ENCODE measurements around the gene LGMN. TPM values are rescaled to one million over a fixed set of nuclear protein-coding genes. Genes with fewer than 3 reads are reported as not detected.

Gene LGMN
- total and polyA plus RNA-seq, 9 of the 15 experiments (the other 6 are each of a cell fraction or from before 2014, with no cell fraction given): 0.05 to 1.4 (median 0.43) TPM; not detected in 2

DNA sequence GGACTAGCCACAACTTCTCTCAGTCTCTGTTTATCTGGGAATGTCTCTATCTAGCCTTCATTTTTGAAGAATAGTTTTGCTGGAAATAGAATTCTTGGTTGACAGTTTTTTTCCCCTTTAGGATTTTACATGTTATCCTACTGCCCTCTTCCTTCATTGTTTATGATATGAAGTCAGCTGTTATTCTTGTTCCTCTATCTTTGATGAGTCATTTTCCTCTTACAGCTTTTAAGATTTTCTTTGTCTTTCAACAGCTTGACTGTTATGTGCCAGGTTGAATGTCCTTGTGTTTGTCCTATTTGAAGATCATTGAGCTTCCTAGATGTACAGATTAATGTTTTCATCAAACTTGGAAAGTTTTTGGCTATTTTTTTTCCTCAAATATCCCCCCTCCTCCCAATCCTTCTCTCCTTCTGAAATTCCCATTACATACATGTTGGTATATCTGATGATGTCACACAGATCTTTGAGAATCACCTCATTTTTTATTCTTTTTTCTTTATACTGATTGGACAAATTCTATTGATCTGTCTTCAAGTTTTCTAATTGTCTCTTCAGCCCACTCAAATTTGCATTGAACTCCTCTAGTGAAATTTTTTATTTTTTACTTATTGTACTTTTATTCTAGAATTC is 41.1 kb upstream of the LGMN start (continued):
- TF ChIP-seq TRIM24 (IDR thresholded peaks at IDR 0.05) (peak; percentile 98 to 99), NELFE (IDR thresholded peaks at IDR 0.05; ENCODE audit: insufficient read depth, insufficient read length) (no peak), MEF2A (IDR thresholded peaks at IDR 0.05; ENCODE audit: control insufficient read depth, low read depth, low read length) (peak; percentile 68; the same call in 1 of the 2 replicates), XRCC3 (IDR thresholded peaks at IDR 0.05) (peak; percentile 49; the same call in 1 of the 2 replicates), FOXK2 (conservative IDR thresholded peaks at IDR 0.05 in 1 of 2, IDR thresholded peaks at IDR 0.05 in 1 of 2; ENCODE audit: low read depth in 2 of 2) (0 out of 4 replicates have a peak, but pooled peaks of 1 of the 2 experiments have one; percentile 31), CBX3 (IDR thresholded peaks at IDR 0.05; ENCODE audit: borderline replicate concordance in 1 of 2, low read length in 2 of 2) (peak in 1 of 2 experiments; percentile 94; a peak in 2 of 3 replicates), TAL1 (IDR thresholded peaks at IDR 0.05) (0 out of 2 replicates have a peak, but pooled peaks have one; percentile 10), JUN (IDR thresholded peaks at IDR 0.05; ENCODE audit: borderline replicate concordance, low read depth, low read length) (peak; percentile 87; the same call in 1 of the 2 replicates), JUN (CRISPR knock-in tag; IDR thresholded peaks at IDR 0.05; ENCODE audit: borderline replicate concordance) (no peak), TOE1 (IDR thresholded peaks at IDR 0.05; ENCODE audit: borderline replicate concordance) (no peak), TOE1 (CRISPR knock-in tag; IDR thresholded peaks at IDR 0.05; ENCODE audit: borderline replicate concordance, low read depth) (no peak), SNIP1 (IDR thresholded peaks at IDR 0.05; ENCODE audit: low read depth) (no peak), MAFG (tag; conservative IDR thresholded peaks at IDR 0.05) (peak; percentile 65), NFIX (CRISPR knock-in tag; IDR thresholded peaks at IDR 0.05; ENCODE audit: low read depth) (no peak), SIX5 (IDR thresholded peaks at IDR 0.05; ENCODE audit: borderline replicate concordance in 1 of 2, insufficient read depth in 1 of 2, low read depth in 1 of 2, low read length in 2 of 2) (no peak), ARID1B (IDR thresholded peaks at IDR 0.05) (peak; percentile 46), CBX5 (IDR thresholded peaks at IDR 0.05; ENCODE audit: borderline replicate concordance, low read depth) (peak; percentile 87), NFE2 (IDR thresholded peaks at IDR 0.05; ENCODE audit: low read depth) (peak; percentile 81), CBX1 (IDR thresholded peaks at IDR 0.05; ENCODE audit: low read depth) (0 out of 2 replicates have a peak, but pooled peaks have one; percentile 33)
- TF ChIP-seq, protein P1, sequence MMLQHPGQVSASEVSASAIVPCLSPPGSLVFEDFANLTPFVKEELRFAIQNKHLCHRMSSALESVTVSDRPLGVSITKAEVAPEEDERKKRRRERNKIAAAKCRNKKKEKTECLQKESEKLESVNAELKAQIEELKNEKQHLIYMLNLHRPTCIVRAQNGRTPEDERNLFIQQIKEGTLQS (IDR thresholded peaks at IDR 0.05): peak; percentile 93
- TF ChIP-seq, protein P1 (CRISPR knock-in tag; conservative IDR thresholded peaks at IDR 0.05): no peak
- TF ChIP-seq, protein P2, sequence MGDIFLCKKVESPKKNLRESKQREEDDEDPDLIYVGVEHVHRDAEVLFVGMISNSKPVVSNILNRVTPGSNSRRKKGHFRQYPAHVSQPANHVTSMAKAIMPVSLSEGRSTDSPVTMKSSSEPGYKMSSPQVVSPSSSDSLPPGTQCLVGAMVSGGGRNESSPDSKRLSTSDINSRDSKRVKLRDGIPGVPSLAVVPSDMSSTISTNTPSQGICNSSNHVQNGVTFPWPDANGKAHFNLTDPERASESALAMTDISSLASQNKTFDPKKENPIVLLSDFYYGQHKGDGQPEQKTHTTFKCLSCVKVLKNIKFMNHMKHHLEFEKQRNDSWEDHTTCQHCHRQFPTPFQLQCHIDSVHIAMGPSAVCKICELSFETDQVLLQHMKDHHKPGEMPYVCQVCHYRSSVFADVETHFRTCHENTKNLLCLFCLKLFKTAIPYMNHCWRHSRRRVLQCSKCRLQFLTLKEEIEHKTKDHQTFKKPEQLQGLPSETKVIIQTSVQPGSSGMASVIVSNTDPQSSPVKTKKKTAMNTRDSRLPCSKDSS (IDR thresholded peaks at IDR 0.05; ENCODE audit: low read depth, partially characterized antibody): peak; percentile 96
- TF ChIP-seq, protein P3, sequence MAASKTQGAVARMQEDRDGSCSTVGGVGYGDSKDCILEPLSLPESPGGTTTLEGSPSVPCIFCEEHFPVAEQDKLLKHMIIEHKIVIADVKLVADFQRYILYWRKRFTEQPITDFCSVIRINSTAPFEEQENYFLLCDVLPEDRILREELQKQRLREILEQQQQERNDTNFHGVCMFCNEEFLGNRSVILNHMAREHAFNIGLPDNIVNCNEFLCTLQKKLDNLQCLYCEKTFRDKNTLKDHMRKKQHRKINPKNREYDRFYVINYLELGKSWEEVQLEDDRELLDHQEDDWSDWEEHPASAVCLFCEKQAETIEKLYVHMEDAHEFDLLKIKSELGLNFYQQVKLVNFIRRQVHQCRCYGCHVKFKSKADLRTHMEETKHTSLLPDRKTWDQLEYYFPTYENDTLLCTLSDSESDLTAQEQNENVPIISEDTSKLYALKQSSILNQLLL (CRISPR knock-in tag; IDR thresholded peaks at IDR 0.05; ENCODE audit: borderline replicate concordance): no peak
- TF ChIP-seq, protein P4, sequence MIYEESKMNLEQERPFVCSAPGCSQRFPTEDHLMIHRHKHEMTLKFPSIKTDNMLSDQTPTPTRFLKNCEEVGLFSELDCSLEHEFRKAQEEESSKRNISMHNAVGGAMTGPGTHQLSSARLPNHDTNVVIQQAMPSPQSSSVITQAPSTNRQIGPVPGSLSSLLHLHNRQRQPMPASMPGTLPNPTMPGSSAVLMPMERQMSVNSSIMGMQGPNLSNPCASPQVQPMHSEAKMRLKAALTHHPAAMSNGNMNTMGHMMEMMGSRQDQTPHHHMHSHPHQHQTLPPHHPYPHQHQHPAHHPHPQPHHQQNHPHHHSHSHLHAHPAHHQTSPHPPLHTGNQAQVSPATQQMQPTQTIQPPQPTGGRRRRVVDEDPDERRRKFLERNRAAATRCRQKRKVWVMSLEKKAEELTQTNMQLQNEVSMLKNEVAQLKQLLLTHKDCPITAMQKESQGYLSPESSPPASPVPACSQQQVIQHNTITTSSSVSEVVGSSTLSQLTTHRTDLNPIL (CRISPR knock-in tag; IDR thresholded peaks at IDR 0.05): no peak
